ENCODE results near the gene TMPRSS3.

- no peak for TF ChIP-seq CTCF (conservative IDR thresholded peaks at IDR 0.05; ENCODE audit: low read depth, low read length)
- TF ChIP-seq EZH2 (IDR thresholded peaks at IDR 0.05; ENCODE audit: borderline replicate concordance, low read depth, low read length, poor library complexity, severe bottlenecking): no peak
These were observed 7.0 kb downstream of the TMPRSS3 start for GRCh38 chr21:42388740-42389448.
